Measurements from ENCODE around the gene CELA3B. TPM values are rescaled to one million over a fixed set of nuclear protein-coding genes. Genes with fewer than 3 reads are reported as not detected.
"Not testable (repeated sequence)": the region's sequence is repeated elsewhere in the genome, so short reads cannot be mapped to it uniquely, and the experiment has no call there.

Gene CELA3B
- total and polyA plus RNA-seq, 2 donors = 0.49 TPM; not detected in 1

GRCh38 chr1:21937372-21938121, 39.3 kb upstream of the CELA3B start:
- no peak for DNase-seq (ENCODE audit: extremely low spot score)
- H3K4me1 ChIP-seq (ENCODE audit: insufficient read depth) = no peaks in the 10 kb centered on the region
- H3K36me3 ChIP-seq (ENCODE audit: insufficient read depth) = no peaks in the 10 kb centered on the region
- H3K4me3 ChIP-seq (ENCODE audit: low read depth, low read length) = peak overlapping the region; percentile 76
- no peak overlapping the region for H3K27ac ChIP-seq (ENCODE audit: low read depth)
- 6% methylated on average over 68 of the region's 69 CpGs for WGBS

- H3K4me3 ChIP-seq (ENCODE audit: low read depth, low read length) = no peak overlapping the region
- H3K27ac ChIP-seq (ENCODE audit: low read depth) = no peak overlapping the region
- no peaks in the 10 kb centered on the region for H3K36me3 ChIP-seq (ENCODE audit: insufficient read depth)
- DNase-seq (ENCODE audit: extremely low spot score) = no peak
- WGBS = 45% methylated on average over 11 of the region's 11 CpGs
- no peaks in the 10 kb centered on the region for H3K4me1 ChIP-seq (ENCODE audit: insufficient read depth)
These were observed 37.9 kb upstream of the CELA3B start for GRCh38 chr1:21938732-21939538.

- Histone ChIP-seq H3K4me1 (ENCODE audit: insufficient read depth) (no peaks in the 10 kb centered on the region), H3K4me3 (ENCODE audit: low read depth, low read length) (no peak overlapping the region), H3K27ac (ENCODE audit: low read depth) (no peak overlapping the region), H3K36me3 (ENCODE audit: insufficient read depth) (no peaks in the 10 kb centered on the region)
- DNase-seq (ENCODE audit: extremely low spot score) = peak; percentile 68
- WGBS = 24% methylated on average over 9 of the region's 9 CpGs
These were observed 37.0 kb upstream of the CELA3B start for GRCh38 chr1:21939650-21940374.

GRCh38 chr1:21940492-21940891, 36.3 kb upstream of the CELA3B start:
- no peak overlapping the region for H3K4me3 ChIP-seq (ENCODE audit: low read depth, low read length)
- no peaks in the 10 kb centered on the region for H3K4me1 ChIP-seq (ENCODE audit: insufficient read depth)
- DNase-seq (ENCODE audit: extremely low spot score) = no peak
- H3K36me3 ChIP-seq (ENCODE audit: insufficient read depth) = no peaks in the 10 kb centered on the region
- H3K27ac ChIP-seq (ENCODE audit: low read depth) = no peak overlapping the region
- 95% methylated on average over 2 of the region's 2 CpGs for WGBS

GRCh38 chr1:21941370-21941769, 35.5 kb upstream of the CELA3B start:
- no peak overlapping the region for H3K4me3 ChIP-seq (ENCODE audit: low read depth, low read length)
- no peaks in the 10 kb centered on the region for H3K36me3 ChIP-seq (ENCODE audit: insufficient read depth)
- no peak for DNase-seq (ENCODE audit: extremely low spot score)
- H3K27ac ChIP-seq (ENCODE audit: low read depth) = no peak overlapping the region
- 87% methylated on average over 5 of the region's 5 CpGs for WGBS
- H3K4me1 ChIP-seq (ENCODE audit: insufficient read depth) = no peaks in the 10 kb centered on the region

GRCh38 chr1:21942464-21942863, 34.4 kb upstream of the CELA3B start:
- Histone ChIP-seq H3K36me3 (ENCODE audit: insufficient read depth) (no peaks in the 10 kb centered on the region), H3K4me1 (ENCODE audit: insufficient read depth) (no peaks in the 10 kb centered on the region), H3K4me3 (ENCODE audit: low read depth, low read length) (no peak overlapping the region), H3K27ac (ENCODE audit: low read depth) (no peak overlapping the region)
- no peak for DNase-seq (ENCODE audit: extremely low spot score)
- 57% methylated on average over 10 of the region's 10 CpGs for WGBS

- DNase-seq (ENCODE audit: extremely low spot score); H3K4me3 ChIP-seq (ENCODE audit: low read depth, low read length); H3K4me1 ChIP-seq (ENCODE audit: insufficient read depth); H3K27ac ChIP-seq (ENCODE audit: low read depth); H3K36me3 ChIP-seq (ENCODE audit: insufficient read depth): not testable (repeated sequence)
- WGBS = 55% methylated on average over 19 of the region's 19 CpGs
These were observed 33.7 kb upstream of the CELA3B start for GRCh38 chr1:21942959-21943640.

- H3K36me3 ChIP-seq (ENCODE audit: insufficient read depth) = no peaks in the 10 kb centered on the region
- no peaks in the 10 kb centered on the region for H3K4me1 ChIP-seq (ENCODE audit: insufficient read depth)
- no peak overlapping the region for H3K4me3 ChIP-seq (ENCODE audit: low read depth, low read length)
- H3K27ac ChIP-seq (ENCODE audit: low read depth) = no peak overlapping the region
- WGBS = 42% methylated on average over 3 of the region's 3 CpGs
- DNase-seq (ENCODE audit: extremely low spot score) = no peak
These were observed 32.1 kb upstream of the CELA3B start for GRCh38 chr1:21944733-21945073.

GRCh38 chr1:21946836-21947587, 29.8 kb upstream of the CELA3B start:
- Histone ChIP-seq H3K4me3 (ENCODE audit: low read depth, low read length) (no peak overlapping the region), H3K4me1 (ENCODE audit: insufficient read depth) (no peaks in the 10 kb centered on the region), H3K36me3 (ENCODE audit: insufficient read depth) (no peaks in the 10 kb centered on the region), H3K27ac (ENCODE audit: low read depth) (no peak overlapping the region)
- WGBS = 69% methylated on average over 11 of the region's 11 CpGs
- no peak for DNase-seq (ENCODE audit: extremely low spot score)

- 94% methylated on average over 7 of the region's 7 CpGs for WGBS
- Histone ChIP-seq H3K36me3 (ENCODE audit: insufficient read depth) (no peaks in the 10 kb centered on the region), H3K27ac (ENCODE audit: low read depth) (no peak overlapping the region), H3K4me3 (ENCODE audit: low read depth, low read length) (no peak overlapping the region), H3K4me1 (ENCODE audit: insufficient read depth) (no peaks in the 10 kb centered on the region)
- DNase-seq (ENCODE audit: extremely low spot score) = no peak
These were observed 26.1 kb upstream of the CELA3B start for GRCh38 chr1:21950734-21951133.

GRCh38 chr1:21951226-21951870, 25.5 kb upstream of the CELA3B start:
- no peak overlapping the region for H3K27ac ChIP-seq (ENCODE audit: low read depth)
- no peak for DNase-seq (ENCODE audit: extremely low spot score)
- 79% methylated on average over 12 of the region's 12 CpGs for WGBS
- H3K4me1 ChIP-seq (ENCODE audit: insufficient read depth) = no peaks in the 10 kb centered on the region
- H3K36me3 ChIP-seq (ENCODE audit: insufficient read depth) = no peaks in the 10 kb centered on the region
- H3K4me3 ChIP-seq (ENCODE audit: low read depth, low read length) = no peak overlapping the region

GRCh38 chr1:21952786-21953520, 23.9 kb upstream of the CELA3B start:
- Histone ChIP-seq H3K4me3 (ENCODE audit: low read depth, low read length) (no peak overlapping the region), H3K36me3 (ENCODE audit: insufficient read depth) (no peaks in the 10 kb centered on the region), H3K4me1 (ENCODE audit: insufficient read depth) (no peaks in the 10 kb centered on the region), H3K27ac (ENCODE audit: low read depth) (no peak overlapping the region)
- 75% methylated on average over 6 of the region's 6 CpGs for WGBS
- no peak for DNase-seq (ENCODE audit: extremely low spot score)
